NK-92 (cell line): ENCODE results near the gene AGFG1.

ENCODE experiments used
- DNase-seq: peaks from one replicate; lab custom pipeline; 2025; ENCODE audit not compliant: unreplicated experiment; lab: John Stamatoyannopoulos, UW

The AGFG1 gene

GRCh38 chr2:227606476-227606875 is 134.5 kb downstream of the AGFG1 start:
- DNase-seq = no peak

GRCh38 chr2:227607941-227608340 is 136.0 kb downstream of the AGFG1 start:
- DNase-seq = no peak

- DNase-seq = no peak
Measured at GRCh38 chr2:227608561-227609338, 136.8 kb downstream of the AGFG1 start.

- DNase-seq = no peak
Measured at GRCh38 chr2:227610123-227610522, 138.2 kb downstream of the AGFG1 start.
